Measurements from ENCODE around the gene PLA2G5.

Gene PLA2G5

DNA sequence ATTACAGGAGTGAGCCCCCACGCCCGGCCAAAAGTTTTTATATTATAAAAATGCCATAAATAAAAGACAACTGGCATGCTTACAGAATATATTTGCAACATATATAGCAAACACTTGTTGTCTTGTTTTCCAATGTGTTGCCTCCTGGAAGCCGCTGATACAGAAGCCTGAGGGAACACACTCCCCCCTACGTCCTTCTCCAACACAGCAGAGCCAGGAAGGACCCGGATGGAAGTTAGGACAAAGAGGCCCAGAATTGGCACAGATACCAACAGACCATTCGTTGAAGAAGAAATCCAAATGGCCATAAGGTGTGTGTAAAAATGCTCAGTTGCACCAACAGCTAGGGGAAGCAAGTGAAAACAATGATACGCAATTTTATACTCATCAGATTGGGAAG lies 1.3 kb upstream of the PLA2G5 start:
- DNase-seq (ENCODE audit: low read depth): no peak

DNA sequence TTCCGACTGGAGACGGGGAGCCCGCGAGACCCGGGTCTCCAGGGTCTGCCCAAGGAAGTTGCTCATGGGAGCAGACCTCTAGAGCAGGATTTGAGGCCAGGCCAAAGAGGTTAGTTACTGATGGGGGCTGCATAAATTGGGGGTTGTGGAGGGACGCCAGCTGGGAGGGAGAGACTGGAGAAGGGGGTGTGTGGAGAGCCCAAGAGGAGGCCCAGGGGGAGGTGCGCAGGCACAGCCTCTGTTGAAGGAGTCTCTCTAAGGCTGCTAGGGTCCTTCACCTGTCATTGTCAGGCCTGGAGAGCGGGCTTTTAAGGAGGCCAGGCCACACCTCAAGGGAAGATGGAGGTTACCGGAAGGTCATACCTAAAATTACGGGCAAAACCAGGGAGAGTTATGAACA lies 363 bp downstream of the PLA2G5 start:
- DNase-seq (ENCODE audit: low read depth): no peak

DNA sequence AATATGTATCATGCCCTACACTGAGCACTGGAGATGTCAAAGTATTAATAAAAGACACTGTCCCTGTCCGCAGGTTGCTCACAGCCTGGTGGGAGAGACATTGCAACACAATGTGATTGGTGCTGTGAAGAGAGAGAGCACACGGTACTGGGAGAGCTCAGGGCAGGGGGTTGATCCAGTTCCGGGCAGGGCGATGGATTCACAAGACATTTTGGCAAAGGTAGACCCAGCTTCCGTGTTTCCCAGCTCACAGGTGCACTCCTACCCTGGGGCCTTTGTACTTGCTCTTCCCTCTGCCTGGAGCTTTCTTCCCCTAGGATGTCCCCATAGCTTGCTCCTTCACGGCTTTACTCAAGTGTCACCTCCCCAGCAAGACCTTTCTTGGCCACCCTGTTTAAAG lies 1.4 kb downstream of the PLA2G5 start:
- no peak for DNase-seq (ENCODE audit: low read depth)

DNA sequence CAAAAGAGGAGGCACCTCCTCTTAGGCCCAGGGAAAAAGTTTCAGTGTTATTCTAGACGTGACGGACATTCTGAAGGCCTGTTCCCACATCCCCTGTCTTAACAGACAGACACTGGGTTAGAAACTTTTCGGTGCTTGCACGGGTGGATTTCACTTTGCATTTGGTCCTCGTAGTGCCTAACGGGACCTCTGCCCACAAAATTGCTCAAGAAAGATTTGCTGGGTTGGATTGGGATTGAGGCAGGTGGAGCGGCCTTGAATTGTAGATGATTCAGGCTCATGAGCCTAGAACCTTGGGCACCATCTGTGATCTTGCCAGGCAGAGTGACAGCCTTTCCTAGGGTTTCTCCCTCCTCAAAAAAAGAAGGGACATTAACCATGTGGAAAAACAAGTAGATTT lies 2.8 kb downstream of the PLA2G5 start:
- DNase-seq (ENCODE audit: low read depth): no peak

DNA sequence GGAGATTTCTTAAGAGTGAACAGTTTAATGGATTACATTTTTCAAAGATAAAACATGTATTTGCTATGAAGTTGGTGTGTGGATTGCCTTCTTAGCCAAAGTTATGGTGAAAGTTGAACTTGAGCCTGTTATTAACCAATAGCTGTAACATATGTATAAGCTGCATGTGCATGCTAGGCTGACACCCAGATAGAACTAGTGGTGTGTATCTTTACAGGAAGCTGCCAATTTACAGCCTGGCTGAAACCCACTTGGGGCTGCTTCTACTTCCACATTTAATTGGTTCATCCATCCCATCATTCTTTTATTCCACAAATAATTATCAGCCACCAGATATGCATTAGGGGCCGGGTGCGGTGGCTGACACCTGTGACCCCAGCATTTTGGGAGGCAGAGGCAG lies 3.3 kb downstream of the PLA2G5 start:
- no peak for DNase-seq (ENCODE audit: low read depth)

DNA sequence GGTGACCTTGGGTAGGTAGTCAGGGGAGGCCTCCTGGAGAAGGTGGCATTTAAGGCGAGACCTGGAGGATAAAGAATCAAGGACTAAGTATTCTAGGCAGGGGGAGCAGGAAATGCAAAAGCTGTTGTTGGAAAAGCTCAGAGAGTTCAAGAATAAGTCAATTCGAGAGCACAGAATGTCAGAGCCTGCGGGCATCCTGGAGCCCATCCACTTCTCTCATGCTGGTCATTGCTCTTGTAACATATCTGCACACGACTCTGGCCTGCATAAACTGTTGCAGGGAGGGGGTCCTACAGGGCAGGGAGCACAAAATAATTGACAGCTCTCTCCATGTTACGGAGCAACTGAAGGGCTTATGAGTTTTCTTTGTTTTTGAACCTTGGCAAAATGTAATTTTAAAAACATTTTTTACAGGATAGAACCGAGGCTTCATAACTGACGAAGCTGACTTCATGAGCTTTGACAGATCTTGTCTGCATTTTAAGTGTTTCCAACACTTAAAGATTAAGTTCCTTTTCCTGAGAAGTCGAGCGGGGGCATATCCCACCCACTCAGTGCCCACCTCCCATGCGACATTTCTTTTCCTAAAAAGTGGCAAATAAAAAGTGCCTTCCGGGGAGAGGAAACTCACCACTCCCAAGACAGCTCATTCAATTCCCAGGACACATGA lies 4.2 kb downstream of the PLA2G5 start:
- no peak for DNase-seq (ENCODE audit: low read depth)

DNA sequence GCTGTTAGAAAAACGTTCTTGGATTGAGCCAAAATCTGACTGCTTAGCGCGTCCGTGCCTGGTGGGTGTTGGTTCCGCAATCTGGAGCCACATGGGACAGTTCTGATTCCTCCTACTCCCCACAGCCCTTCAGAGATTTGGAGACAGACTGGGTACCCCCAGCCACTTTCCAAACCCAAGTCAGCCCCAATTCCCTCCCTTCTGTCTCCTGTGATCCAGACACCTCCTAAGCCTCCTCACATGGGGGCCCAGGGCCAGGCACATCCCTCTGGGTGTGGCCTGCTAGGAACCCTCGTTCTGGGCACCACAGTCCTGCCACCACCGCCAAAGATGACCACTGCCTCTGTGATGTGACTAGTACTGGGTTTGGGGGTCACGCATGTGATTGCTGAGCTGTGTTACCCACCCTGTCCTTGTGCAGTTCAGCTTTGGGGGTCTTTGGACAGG lies 4.8 kb downstream of the PLA2G5 start:
- DNase-seq (ENCODE audit: low read depth): no peak

DNA sequence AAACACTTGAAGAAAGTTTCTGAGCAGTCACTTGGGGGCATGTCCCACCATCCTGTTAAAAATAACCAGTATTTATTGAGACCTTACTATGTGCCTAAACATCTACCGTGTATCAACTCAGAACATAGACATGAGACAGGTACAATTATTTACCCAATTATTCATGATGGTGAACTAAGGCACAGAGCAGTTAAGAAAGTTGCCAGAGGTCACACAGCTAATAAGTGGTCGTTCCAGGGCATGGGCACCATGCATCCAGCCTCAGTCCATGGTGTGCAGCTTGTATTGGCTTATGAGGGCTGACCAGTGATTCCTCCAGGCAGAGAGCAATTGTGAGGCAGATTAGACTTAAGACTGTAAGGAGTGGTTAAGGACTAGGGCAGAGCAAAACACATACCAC lies 5.4 kb downstream of the PLA2G5 start:
- DNase-seq (ENCODE audit: low read depth): no peak

DNA sequence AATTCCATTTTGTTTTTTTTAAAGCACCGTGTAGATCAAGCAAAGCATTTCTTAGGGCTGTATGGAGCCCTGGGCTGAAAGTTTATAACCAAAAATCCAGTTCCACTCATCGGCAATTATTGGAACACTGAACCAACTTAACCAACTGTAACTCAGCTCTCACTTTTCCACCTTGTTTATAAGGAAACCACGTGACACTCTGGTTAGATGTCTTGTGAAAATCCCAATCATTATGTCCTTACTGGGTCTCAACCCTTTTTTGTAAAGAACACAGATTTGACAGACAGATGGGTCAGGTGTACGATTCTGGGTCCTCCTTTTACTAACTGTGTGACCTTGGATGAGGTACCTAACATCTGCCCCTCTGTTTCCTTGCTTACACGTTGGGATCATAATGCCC lies 6.2 kb downstream of the PLA2G5 start:
- no peak for DNase-seq (ENCODE audit: low read depth)

DNA sequence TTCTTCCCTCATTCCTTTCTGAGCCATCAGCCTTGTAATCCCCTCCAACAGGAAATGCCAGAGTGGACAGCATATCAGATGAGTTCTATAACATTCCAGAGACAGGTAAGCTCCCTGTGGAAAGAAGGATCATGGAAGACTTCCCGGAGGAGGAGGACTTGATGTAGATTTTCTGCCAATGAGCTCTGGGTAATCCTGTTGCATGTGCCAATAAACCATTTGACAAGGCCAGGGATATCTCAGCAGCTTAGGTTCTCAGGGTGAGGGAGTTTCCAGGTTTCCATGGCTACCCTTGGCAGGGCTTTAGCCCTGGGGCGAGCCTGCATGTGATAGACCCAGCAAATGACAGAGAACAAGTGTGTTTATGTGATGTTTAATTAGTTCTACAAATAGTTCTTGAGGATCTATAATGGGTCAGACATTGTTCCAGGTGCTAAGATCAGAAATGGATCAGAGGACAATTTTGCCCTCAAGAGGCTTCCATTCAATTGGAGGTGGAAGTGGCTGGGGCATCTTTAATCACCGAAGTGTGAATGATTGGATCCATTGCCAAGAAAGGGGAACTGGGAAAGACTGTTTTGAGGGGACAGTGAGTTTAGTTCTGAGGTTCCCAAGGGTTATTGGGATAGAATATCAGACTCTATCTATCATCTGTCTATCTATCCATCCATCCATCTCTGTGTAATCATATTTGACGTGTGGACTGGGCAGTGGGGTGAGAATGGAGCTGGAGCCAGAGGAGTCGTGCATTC lies 6.9 kb downstream of the PLA2G5 start:
- DNase-seq (ENCODE audit: low read depth): no peak

DNA sequence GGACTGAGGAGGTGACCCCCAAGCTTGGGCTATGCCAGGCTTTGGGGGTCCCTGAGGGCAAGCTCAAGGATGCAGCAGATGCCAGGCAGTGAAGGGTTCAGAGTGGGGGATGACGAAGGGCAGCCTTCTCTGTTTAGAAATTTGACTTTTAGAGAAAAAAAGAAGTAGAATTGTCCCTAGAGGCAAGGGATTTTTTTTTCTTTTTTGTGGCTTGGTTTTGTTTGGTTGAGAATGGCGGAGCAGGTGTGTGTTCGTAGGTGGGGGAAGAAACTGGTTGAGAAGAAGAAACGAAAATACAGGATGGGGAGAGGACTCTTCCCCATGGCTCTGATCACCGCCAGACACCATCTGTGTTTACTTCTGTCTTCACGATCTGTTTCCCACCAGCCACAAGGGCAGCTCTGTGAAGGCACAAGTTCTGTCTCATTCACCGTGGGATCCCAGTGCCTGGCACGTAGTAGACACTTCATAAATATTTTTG lies 8.2 kb downstream of the PLA2G5 start:
- DNase-seq (ENCODE audit: low read depth): no peak

DNA sequence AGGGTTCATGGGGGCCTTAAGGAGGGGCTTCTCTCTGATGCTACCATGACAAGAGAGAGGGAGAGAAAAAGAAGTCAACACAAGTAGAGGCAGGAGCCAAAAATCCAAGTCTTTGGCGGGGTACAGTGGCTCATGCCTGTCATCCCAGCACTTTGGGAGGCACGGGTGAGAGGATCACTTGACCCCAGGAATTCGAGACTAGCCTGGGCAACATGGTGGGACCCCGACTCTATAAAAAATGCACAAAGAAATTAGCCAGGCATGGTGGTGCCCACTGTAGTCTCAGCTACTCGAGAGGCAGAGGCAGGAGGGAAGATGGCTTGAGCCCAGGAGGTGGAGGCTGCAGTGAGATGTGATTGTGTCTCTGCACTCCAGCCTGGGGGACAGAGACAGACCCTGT lies 8.7 kb downstream of the PLA2G5 start:
- no peak for DNase-seq (ENCODE audit: low read depth)

DNA sequence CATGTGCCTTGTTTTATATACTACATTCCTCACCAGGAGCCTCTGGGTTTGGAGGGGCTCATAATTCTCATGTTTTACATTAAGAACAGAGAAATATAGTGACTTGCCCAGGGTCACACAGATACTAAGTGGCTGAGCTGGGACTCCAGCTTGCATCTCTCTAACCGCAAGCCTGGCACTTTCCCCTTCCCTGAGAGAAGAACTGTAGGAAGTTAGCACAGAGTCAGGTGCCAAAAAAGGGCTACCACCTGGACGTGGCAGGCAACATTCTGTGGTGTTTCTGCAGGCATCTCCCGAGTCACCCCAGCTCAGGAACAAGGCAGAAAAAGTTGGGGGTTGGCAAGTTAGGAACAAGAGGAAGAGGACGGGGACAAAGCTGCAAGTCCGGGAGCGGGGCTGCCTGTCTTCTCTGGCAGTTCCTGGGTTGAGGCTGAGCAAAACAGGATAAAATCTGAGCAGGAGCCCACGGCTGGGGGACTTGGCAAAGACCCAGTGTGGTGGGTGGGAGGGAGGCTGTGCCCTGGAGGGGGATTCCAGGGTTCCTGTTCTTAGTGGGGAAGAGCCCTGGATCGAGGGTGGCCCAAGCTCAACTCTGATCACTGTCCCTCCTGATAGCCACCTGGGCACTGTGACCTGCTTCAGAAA lies 9.8 kb downstream of the PLA2G5 start:
- DNase-seq (ENCODE audit: low read depth): no peak

DNA sequence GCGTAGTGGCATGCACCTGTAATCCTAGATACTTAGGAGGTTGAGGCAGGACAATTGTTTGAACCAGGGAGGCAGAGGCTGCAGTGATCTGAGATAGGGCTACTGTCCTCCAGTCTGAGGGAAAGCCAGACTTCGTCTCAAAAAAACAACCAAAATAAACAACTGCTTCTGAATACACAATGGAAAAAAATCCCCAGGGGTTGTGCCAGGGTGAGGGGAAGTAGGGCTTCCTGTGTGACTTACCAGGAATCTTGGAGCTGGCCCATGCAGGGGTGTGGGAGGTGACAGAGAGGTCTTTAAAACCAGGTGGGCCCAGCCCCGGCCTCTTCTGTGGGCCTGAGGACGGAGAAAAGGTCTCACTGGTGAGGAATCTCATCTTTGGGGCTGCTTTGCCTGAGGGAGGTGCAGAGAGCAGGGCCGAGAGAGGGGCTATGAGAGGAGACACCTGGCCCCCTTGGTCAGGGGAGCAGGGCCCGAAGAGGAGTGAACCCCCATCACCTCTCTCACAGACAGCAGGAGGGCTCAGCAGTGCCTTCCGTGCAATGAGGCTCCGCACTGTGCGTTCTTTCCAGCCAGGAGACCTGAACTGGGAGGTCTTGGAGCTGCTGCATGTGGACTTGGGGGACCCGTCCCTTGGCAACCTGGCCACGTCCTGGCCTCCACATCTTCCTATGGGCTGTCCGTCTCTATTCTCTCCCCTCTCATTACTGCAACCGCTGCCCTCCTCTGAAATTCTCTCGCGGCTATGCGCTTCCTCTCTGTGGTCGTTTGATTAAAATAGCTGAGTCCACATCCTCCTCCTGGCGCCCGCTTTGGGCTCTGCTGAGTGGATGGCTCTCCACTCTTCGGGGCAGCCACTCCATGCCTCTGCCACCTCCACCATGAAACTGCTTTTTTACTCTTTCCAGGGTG lies 10.7 kb downstream of the PLA2G5 start:
- DNase-seq (ENCODE audit: low read depth): no peak

DNA sequence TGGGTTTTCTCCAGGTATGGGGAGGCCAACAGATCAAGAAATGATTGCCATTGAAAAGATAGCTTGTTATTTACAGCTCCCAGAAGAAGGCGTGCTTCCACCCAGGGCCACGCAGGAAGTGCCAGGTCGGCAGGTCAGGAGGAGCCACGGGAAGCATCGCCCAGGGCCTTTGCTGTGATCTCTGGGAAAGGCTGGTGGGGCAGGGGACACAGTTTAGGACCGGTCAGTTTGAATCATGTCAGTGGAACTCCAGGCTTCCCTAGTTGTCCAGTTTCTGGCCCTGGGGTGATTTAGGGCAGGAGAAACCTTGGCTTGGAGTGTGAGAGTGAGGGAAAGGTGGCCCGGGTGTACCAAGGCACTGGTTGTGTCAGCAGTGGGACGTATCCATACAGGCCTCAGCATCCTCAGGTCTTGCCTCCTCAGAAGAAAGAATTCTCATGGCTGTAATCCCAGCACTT lies 11.4 kb downstream of the PLA2G5 start:
- no peak for DNase-seq (ENCODE audit: low read depth)

DNA sequence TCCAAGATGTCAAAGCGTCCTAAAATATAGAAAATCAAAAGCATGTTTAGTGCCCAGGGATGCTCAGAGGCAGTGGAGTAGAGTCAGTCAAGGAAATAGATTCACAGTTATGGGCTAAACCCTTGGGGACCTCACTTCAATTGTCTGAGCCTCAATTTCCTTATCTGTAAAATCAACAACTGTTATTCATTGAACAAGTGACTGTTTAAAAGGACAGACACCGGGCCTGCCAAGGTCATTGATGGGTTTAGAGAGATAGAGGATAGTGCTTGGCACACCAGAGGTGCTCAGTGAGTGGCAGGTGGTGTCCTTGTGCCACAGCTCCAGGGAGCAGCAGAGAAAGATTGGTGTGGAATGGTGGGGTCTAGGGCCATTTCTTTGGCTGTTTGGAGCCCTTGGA lies 12.8 kb downstream of the PLA2G5 start:
- DNase-seq (ENCODE audit: low read depth): no peak

DNA sequence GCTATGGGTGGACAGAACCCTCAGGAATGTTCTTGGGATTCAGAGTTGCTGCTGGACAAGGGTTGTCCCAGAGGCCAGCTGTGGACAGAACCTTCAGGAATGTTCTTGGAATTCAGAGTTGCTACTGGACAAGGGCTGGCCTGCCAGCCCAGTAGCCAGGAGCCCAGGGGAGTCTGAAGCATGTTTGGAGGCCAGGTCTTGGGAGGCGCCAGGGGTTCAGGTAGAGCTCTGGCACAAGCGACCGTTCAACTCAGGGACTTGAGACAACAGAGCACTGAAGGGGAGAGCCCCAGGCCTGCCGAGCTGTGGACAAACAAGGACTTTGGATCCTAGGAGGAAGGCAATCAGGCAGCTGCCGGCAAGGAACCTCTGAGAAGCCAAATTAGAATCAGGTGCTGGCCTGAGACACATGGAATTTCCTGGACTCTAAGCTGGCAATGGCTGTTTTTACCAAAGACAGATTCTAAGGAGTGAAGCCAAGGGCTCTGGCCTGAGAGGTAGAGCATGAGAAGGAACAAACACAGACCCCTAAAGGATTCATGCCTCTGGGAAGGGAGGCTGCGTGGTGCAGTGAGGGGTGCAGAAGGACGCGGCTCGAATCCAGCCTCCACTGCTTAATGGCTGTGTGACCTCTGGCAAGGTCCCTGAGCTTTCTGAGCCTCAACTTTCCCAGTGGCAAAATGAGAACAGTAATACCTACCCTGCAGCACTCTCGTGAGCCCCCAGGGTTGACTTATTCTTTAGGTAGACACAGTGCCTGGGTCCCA lies 13.4 kb downstream of the PLA2G5 start:
- no peak for DNase-seq (ENCODE audit: low read depth)

DNA sequence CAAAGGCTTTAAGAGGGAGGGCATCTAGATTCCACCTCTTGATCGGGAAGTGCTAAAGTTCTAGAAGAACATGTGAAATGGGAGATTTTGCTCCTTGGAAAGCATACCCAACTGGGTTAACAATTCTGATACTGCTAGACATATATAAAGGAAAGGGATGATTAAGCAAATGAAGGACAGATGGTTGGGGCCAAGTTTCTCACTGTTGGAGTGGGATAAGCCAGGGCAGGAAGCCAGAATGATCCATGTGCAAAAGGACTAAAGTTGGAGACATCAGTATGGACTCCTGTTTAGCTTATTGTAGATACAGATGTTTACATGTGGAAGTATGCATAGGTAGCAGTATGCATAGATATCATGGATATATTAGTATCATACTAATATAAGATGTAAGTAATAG lies 16.8 kb downstream of the PLA2G5 start:
- no peak for DNase-seq (ENCODE audit: low read depth)

DNA sequence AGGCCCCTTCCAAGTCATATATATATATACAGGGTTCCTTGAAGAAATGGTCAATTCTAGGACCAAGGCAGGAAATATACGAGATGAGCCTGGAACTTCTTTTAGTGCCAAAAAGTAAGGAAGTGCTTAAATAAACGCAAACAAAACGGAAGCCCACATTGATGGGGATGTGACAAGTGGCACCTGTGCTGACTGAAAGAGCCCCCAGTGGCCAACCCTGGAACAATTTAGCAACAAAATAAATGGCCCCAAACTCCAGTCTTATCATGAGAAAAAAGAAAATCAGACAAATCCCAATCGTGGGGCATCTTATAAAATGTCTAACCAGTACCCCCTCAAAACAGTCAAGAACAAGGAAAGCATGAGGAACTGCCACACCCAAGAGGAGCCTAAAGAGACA lies 17.7 kb downstream of the PLA2G5 start:
- DNase-seq (ENCODE audit: low read depth): no peak

DNA sequence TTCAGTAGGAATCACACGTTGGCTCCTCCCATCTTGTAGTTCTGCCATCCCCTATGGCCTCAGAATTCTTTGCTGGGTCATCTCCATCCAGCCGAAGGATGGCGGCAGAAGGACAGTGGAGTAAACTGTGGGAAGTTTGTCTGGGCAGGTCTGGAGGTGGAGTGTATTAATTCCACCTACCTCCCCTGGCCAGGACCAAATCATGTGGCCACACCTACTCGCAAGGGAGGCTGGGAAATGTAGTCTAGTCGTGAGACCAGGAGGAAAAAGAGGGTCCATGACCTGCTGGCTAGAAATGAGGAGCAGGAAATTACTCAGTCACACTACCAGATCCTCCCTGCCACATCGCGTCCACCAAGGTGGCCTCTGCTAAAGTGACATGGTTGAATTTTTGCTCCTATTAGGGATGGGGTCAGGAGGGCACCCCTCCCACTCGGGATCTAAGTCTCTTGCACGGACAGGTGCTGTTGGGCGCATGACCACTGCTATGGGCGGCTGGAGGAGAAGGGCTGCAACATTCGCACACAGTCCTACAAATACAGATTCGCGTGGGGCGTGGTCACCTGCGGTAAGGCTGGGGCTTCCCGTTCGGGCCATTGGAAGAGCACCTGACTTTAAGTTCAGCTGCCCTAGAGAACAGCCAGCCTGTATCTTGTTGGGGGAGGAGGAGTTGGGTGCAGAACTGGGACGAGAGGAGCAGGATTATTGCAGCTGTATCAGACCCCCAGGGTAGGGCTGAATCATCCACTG lies 19.5 kb downstream of the PLA2G5 start:
- DNase-seq (ENCODE audit: low read depth): no peak

DNA sequence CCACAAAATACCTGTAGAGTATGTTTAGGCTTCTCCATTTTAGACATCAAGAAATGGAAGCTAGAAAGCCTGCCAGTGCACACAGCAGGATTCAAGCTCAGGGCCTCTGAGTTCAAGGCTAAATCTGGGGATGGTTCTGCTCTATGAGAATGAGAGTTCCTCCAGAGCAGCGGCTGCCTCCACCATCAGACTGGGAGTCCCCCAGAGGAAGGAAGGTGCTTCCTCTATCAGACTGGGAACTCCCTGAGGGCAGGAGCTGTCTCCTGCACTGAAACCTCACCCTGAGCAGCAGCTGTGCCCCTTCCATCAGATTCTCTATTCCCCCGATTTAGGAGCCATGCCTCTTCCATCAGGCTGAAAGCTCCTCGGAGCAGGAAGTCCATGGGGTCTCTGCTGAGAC lies 20.1 kb downstream of the PLA2G5 start:
- no peak for DNase-seq (ENCODE audit: low read depth)

Data from stimulated activated CD8-positive, alpha-beta memory T cell treated with anti-CD3 and anti-CD28 coated beads, Interleukin-15, amount 100 ng/mL, for 1 hour (primary cell).